Lower lobe of right lung (tissue), 2 donors: Measurements from ENCODE around the gene SPATA6L. TPM values are rescaled to one million over a fixed set of nuclear protein-coding genes. Genes with fewer than 3 reads are reported as not detected.

Experiments used
- ATAC-seq, 2 donors: fragments of 200-7000 bp; cut with Tn5 transposase; one replicate each; pipeline ENCODE4 v1.9.1; 2020 to 2022; ENCODE audit warnings: mild to moderate bottlenecking in 2 of 2, moderate library complexity in 2 of 2
- DNase-seq: peaks from one replicate; pipeline ENCODE4 v3.0.0-alpha.2; 2020
- H3K27ac ChIP-seq: fragments of 200-600 bp; one replicate; pipeline ENCODE4 v1.8.0; 2022
- H3K27me3 ChIP-seq: fragments of 200-600 bp; one replicate; pipeline ENCODE4 v1.8.0; 2022; ENCODE audit warnings: low read depth
- H3K36me3 ChIP-seq: fragments of 200-600 bp; one replicate; pipeline ENCODE4 v1.8.0; 2022; ENCODE audit warnings: mild to moderate bottlenecking
- H3K4me1 ChIP-seq: fragments of 200-600 bp; one replicate; pipeline ENCODE4 v1.8.0; 2022
- H3K4me3 ChIP-seq: fragments of 200-600 bp; one replicate; pipeline ENCODE4 v1.8.0; 2022; ENCODE audit warnings: mild to moderate bottlenecking
- H3K9me3 ChIP-seq: fragments of 200-600 bp; one replicate; pipeline ENCODE4 v1.8.0; 2022
- intact Hi-C: fragments of 100-400 bp; cut with DNase I; formaldehyde crosslinking; loops from one replicate; pipeline ENCODE4 v1.11.0; 2022
- total RNA-seq: library from RNA; stranded (reverse); fragmentation: NEBNext Ultra II Directional; extraction: Animal tissue kit (Norgen Biotek cat#: 25700); gene quantifications from one replicate; pipeline ENCODE4 v1.2.1, GENCODE V29; 2021
- TF ChIP-seq, protein P1 (sequence below): fragments of 200-600 bp; IDR thresholded peaks from one replicate; pipeline ENCODE4 v1.8.0; 2022; ENCODE audit warnings: antibody characterized with exemption, mild to moderate bottlenecking
- donor health status: DM: no; HTN: yes; CAD: no; lungs with severe emphysema.

SPATA6L gene
- total RNA-seq, 1 donor from 2014 or later: 16.3 TPM

DNA sequence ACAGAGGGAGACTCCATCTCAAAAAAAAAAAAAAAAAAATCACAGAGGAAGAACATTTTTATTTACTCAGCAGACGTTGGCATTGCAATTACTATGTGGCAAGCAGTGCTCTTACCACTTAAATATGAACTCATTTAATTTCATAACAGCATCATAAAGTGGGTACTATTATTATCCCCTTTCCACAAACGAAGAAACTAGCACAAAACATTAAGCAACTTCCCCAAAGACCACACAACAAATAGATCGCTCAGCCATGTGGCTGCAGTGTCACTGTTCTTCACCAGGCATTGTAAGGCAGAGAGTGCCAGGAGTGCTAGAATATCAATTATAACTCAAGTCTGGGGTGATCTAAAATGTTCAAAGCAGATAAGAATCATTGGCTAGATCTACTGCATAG lies 74.0 kb downstream of the SPATA6L start:
- no peaks in the 10 kb centered on the region for H3K36me3 ChIP-seq
- TF ChIP-seq, protein P1, sequence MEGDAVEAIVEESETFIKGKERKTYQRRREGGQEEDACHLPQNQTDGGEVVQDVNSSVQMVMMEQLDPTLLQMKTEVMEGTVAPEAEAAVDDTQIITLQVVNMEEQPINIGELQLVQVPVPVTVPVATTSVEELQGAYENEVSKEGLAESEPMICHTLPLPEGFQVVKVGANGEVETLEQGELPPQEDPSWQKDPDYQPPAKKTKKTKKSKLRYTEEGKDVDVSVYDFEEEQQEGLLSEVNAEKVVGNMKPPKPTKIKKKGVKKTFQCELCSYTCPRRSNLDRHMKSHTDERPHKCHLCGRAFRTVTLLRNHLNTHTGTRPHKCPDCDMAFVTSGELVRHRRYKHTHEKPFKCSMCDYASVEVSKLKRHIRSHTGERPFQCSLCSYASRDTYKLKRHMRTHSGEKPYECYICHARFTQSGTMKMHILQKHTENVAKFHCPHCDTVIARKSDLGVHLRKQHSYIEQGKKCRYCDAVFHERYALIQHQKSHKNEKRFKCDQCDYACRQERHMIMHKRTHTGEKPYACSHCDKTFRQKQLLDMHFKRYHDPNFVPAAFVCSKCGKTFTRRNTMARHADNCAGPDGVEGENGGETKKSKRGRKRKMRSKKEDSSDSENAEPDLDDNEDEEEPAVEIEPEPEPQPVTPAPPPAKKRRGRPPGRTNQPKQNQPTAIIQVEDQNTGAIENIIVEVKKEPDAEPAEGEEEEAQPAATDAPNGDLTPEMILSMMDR: no peak
- no peaks in the 10 kb centered on the region for H3K9me3 ChIP-seq
- no peak overlapping the region for H3K4me3 ChIP-seq
- intact Hi-C loops: no loop called here
- H3K4me1 ChIP-seq: peaks cover 14% of the 10 kb centered on the region
- ATAC-seq (no peak), DNase-seq (no peak)
- no peak overlapping the region for H3K27ac ChIP-seq
- no peaks in the 10 kb centered on the region for H3K27me3 ChIP-seq

DNA sequence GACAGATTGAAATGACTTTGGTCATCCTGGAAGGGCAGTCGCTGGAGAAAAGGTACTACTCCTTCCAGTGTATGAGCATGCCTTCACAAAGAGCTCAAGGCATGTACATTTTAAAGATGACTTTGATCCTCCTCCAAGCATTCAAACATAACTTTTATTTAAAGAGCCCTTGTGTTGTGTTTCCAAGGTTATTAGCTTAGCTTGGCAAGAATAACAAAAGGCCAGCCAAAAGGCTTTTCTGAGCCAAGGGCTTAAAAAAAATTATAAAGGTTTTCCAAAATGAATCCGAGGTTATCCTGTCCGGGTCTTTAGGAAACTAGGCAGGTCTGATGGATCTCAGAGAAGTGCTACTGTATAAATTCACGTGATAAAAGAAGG lies 75.2 kb downstream of the SPATA6L start:
- Histone ChIP-seq H3K9me3 (no peaks in the 10 kb centered on the region), H3K36me3 (no peaks in the 10 kb centered on the region), H3K4me1 (peaks cover 14% of the 10 kb centered on the region), H3K27me3 (no peaks in the 10 kb centered on the region), H3K4me3 (no peak overlapping the region), H3K27ac (peak overlapping the region; percentile 26)
- DNase-seq (no peak), ATAC-seq (peak; percentile 60 to 77)
- TF ChIP-seq, protein P1: no peak
- intact Hi-C loops: no loop called here

DNA sequence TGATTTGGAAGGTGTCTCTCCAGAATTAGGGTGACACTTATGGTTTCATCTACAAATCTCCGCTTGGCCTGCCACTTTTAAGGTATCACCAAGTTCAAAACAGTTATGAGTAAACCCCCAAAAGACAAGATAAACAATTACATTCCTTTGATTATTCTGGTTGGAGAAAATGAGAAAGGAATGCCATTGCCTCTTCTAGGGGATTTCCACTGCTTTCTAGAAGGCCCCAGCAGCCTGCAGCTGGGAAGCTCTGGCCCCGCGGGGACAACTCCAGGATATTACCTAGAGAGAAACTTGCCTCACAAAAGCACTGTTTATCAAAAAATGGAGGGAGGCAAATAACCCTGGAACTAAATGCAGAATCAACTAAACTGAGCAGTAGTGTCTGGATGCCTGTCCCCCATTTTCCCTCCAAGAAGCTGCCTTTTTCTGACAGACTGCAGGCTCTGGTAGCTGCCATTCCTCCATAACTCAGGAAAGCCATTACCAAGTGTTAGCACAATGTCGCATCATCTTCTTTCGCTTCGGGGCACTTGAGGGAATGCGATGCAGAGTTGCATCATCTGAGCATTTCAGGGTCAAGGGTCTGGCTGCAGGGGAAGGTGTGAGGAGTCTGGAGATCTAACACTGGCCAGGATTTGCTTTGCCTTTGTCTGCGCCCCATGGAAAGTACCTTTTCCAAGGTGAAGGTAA lies 75.7 kb downstream of the SPATA6L start:
- TF ChIP-seq, protein P1: no peak
- DNase-seq: no peak
- intact Hi-C loops: no loop called here
- Histone ChIP-seq H3K4me3 (no peak overlapping the region), H3K36me3 (peaks cover under 1% of the 10 kb centered on the region), H3K9me3 (no peaks in the 10 kb centered on the region), H3K4me1 (peaks cover 14% of the 10 kb centered on the region), H3K27me3 (no peaks in the 10 kb centered on the region), H3K27ac (peak overlapping the region; percentile 26)
- peak; percentile 69 to 70 for ATAC-seq

DNA sequence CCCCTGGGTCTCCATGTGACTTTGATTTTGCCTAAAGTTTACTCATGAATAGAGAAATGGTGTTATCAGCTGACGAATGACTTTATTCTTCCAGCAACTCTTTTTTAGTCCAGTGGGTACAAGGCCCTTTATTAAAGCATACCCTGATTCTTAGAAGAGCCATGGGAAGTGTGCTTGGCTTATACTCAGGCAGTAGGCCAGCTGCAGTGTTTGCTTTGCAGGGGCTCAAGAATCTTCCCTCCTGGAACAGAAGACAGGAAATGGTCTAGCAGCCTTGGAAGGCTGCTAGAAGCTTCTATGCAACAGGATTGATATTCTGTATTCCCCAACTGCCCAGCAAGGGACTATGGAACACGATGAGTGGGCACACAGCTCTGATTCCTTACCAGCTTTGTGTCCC lies 77.6 kb downstream of the SPATA6L start:
- ATAC-seq: no peak

DNA sequence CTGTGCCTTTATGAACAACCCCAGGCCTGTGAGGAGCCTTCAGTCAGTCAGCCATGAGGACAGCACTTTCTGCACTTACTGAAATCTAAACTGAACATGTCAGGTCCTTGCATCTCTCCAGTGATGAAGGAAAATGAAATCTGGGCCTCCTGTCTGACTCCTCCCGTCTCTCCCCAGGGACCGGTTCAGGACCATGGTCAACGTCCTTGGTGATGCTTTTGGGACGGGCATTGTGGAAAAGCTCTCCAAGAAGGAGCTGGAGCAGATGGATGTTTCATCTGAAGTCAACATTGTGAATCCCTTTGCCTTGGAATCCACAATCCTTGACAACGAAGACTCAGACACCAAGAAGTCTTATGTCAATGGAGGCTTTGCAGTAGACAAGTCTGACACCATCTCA lies 81.1 kb downstream of the SPATA6L start:
- TF ChIP-seq, protein P1: no peak
- peaks cover 4% of the 10 kb centered on the region for H3K4me1 ChIP-seq
- no peaks in the 10 kb centered on the region for H3K9me3 ChIP-seq
- ATAC-seq: no peak
- H3K27ac ChIP-seq: no peak overlapping the region
- no peaks in the 10 kb centered on the region for H3K27me3 ChIP-seq
- H3K4me3 ChIP-seq: no peak overlapping the region
- intact Hi-C loops: no loop called here
- no peak for DNase-seq
- H3K36me3 ChIP-seq: peaks cover 12% of the 10 kb centered on the region

More for the DNA sequence above, 77.6 kb downstream of the SPATA6L start:
- no peak for DNase-seq
- H3K9me3 ChIP-seq: no peaks in the 10 kb centered on the region
- peaks cover 14% of the 10 kb centered on the region for H3K4me1 ChIP-seq
- H3K36me3 ChIP-seq: peaks cover 12% of the 10 kb centered on the region
- intact Hi-C loops: no loop called here
- H3K27me3 ChIP-seq: no peaks in the 10 kb centered on the region
- no peak overlapping the region for H3K27ac ChIP-seq
- TF ChIP-seq, protein P1: no peak
- H3K4me3 ChIP-seq: no peak overlapping the region
